Lower leg skin (tissue), 4 donors: ENCODE measurements around the gene STAB1. TPM values are rescaled to one million over a fixed set of nuclear protein-coding genes. Genes with fewer than 3 reads are reported as not detected.

Experiments
- DNase-seq, 2 donors: peaks; one replicate each; pipeline ENCODE4 v3.0.0-alpha.2; 2019; ENCODE audit warnings: low spot score in 2 of 2
- H3K4me3 ChIP-seq: fragments of 200-600 bp; sonication (generic); 2 replicates; pipeline ENCODE4 v1.5.1; 2017; ENCODE audit warnings: mild to moderate bottlenecking, low read depth; ENCODE audit not compliant: poor library complexity, severe bottlenecking
- POLR2A ChIP-seq, 2 donors: fragments of 450-650 bp; IDR thresholded peaks; one replicate each; pipeline ENCODE4 v1.6.1; 2016 to 2017; ENCODE audit warnings: antibody characterized with exemption in 2 of 2, mild to moderate bottlenecking in 1 of 2, moderate library complexity in 1 of 2
- WGBS, 2 donors: methylation state at CpG; one replicate each; pipeline ENCODE4 v1.1.5; 2018; 5-methylcytosine and 5-hydroxymethylcytosine counted together
- intact Hi-C: fragments of 100-400 bp; cut with DNase I; formaldehyde crosslinking; loops from one replicate; pipeline ENCODE4 v1.15.0; 2023; ENCODE audit warnings: low total_unique reads
- total RNA-seq, 4 donors: library from RNA; depleted of rRNA; stranded (reverse); fragments of >200 nt; gene quantifications; one replicate each; pipeline ENCODE4 v1.1.0, GENCODE V29; 2016
- TF ChIP-seq, protein P1 (sequence below), 3 donors: fragments of 450-650 bp; IDR thresholded peaks; one replicate each; pipeline ENCODE4 v1.5.1; 2016; ENCODE audit warnings: antibody characterized with exemption in 3 of 3, mild to moderate bottlenecking in 3 of 3, moderate library complexity in 2 of 3

Gene STAB1
- total RNA-seq, 4 donors from 2014 or later: 10.1 to 23.9 (median 12.1) TPM

DNA sequence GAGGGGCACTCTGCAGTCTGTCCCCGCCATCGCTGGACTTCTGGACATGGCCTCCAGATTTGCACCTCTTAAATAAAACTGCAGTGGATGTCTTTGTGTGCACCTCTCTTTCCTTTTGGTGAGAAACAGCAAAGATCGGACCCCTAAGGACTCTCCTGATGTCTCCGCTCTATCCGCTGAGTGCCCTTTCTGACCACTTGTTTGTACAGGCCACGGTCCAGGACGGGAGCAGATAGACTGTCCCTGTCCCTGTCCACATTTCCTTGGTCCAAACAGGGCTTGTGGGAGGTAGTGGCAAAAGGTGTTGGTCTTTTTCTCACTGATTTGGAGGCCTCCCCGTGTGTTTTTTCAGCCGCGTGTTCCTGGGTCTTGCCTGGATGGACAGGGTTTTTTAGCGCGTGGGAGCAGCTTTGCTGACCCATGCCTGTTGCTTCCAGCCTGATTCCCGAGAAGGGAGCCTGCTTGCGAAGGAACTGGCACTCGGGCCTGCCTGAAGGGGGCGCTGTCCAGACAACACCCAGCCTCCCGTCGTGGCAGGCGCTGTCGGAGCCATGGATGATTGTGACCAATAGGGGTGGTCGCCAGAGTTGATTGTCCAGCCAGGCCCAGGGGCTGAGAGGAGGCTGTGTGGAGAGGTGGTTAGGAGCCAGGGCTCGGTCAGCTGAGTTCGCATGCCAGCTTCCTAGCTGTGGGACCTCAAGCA lies 13.2 kb upstream of the STAB1 start:
- WGBS, 2 donors: 90 to 92% methylated on average over 23 of the region's 23 CpGs
- intact Hi-C loops: no loop called here
- DNase-seq: no peak
- no peak overlapping the region for H3K4me3 ChIP-seq
- TF ChIP-seq POLR2A (IDR thresholded peaks at IDR 0.05): no peak
- TF ChIP-seq, protein P1, sequence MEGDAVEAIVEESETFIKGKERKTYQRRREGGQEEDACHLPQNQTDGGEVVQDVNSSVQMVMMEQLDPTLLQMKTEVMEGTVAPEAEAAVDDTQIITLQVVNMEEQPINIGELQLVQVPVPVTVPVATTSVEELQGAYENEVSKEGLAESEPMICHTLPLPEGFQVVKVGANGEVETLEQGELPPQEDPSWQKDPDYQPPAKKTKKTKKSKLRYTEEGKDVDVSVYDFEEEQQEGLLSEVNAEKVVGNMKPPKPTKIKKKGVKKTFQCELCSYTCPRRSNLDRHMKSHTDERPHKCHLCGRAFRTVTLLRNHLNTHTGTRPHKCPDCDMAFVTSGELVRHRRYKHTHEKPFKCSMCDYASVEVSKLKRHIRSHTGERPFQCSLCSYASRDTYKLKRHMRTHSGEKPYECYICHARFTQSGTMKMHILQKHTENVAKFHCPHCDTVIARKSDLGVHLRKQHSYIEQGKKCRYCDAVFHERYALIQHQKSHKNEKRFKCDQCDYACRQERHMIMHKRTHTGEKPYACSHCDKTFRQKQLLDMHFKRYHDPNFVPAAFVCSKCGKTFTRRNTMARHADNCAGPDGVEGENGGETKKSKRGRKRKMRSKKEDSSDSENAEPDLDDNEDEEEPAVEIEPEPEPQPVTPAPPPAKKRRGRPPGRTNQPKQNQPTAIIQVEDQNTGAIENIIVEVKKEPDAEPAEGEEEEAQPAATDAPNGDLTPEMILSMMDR (IDR thresholded peaks at IDR 0.05): no peak

DNA sequence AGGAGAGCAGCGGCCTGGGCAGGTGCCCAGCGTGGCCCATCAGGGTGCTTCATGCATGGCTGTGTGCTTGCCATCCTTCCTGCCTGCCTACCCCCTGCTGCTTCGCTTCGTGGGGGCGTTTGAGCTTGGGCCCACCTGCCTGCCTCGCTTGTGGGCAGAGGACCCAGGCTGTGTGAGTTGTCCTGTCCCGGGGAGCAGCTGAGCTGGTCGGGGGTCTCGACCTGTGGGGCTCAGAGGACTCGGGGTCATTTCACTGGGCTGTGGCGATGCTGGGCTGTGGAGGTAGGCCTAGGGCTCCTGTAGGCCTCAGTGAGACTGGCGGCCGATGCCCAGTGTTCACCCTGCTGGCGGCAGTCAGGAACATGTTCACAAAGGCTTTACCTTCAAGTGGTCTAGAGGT lies 12.1 kb upstream of the STAB1 start:
- 88 to 89% methylated on average over 13 to 14 of the region's 14 CpGs for WGBS, 2 donors
- H3K4me3 ChIP-seq: no peak overlapping the region
- intact Hi-C loops: no loop called here
- DNase-seq: no peak
- no peak for TF ChIP-seq POLR2A (IDR thresholded peaks at IDR 0.05)
- TF ChIP-seq, protein P1 (IDR thresholded peaks at IDR 0.05): no peak

DNA sequence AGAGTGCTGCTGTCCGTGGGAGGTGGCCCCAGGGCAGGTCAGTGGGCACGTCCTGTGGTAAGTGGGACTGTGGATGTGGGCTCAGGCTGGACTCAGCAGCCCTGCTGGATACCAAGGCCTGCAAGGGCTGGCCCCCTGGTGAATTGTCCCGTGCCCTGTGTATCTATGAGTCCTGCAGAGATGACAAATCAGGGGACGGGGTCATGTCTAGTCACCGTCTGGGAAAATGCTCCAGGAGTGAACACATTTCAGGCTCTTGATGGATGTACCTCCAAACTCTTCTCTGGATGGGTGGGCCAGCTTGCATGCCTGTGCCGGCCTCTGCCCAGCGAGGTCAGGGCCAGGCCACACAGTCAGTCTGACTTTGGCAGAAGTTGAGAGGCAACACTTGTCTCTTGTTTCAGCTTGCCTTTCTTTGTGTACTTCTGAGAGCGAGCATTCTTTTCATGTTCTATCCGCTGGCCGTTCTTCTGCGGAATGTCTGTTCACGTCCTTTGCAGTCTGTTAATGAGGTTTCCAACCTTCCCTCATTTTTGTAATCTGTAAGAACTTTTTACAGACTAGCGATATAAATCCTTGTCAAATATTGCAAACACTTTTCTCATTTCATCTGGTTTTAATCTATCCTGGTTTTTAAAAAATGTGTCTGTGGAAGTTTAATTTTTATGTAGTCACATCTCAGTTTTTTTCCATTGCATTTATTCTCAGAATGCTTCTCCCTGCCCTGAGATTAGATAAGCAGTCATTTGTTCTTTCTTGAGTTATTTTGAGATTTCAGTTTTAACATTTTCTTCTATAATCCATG lies 11.4 kb upstream of the STAB1 start:
- 39 to 44% methylated on average over 13 of the region's 13 CpGs for WGBS, 2 donors
- DNase-seq: no peak
- intact Hi-C loops: no loop called here
- H3K4me3 ChIP-seq: no peak overlapping the region
- TF ChIP-seq, protein P1 (IDR thresholded peaks at IDR 0.05): no peak
- no peak for TF ChIP-seq POLR2A (IDR thresholded peaks at IDR 0.05)

DNA sequence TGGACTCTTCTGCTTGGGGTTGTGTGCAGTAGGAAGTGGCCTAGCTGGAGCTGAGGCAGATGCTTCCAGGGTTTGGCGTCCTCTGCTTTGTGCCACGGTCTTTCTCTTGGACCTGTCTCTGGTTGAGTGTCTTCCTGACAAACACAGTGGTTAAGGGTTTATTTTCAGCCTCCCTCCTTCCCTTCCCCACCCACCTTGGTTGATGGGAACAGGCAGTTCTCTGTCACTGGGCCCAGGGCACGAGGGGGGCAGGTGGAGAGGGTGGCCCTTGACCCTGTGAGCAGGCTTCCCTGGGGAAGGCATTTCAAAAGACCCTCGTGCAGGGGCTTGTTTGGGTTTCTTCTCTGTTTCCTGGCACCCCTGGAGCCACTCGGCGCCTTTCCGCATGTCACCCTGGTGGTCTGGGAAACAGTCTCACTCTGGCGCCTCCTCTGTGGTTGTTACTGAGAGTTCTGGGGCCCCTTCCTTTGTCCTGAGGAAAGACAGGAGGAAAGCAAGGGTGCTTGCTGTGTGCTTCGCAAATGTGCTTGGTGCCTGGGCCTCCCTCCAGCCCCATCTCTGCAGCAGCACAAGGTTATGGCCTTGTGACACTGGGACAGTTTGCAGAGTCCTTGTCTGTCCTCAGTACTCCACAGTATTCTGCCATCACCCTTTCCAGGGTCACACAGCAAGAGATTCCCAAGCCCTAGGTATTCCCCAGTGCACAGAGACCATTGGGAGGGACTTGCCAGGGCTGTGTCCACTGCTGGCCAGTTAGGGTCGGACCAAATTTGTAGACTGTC lies 10.3 kb upstream of the STAB1 start:
- WGBS, 2 donors: 78 to 79% methylated on average over 9 to 10 of the region's 10 CpGs
- H3K4me3 ChIP-seq: no peak overlapping the region
- intact Hi-C loops: no loop called here
- DNase-seq: no peak
- no peak for TF ChIP-seq POLR2A (IDR thresholded peaks at IDR 0.05)
- TF ChIP-seq, protein P1 (IDR thresholded peaks at IDR 0.05): no peak

DNA sequence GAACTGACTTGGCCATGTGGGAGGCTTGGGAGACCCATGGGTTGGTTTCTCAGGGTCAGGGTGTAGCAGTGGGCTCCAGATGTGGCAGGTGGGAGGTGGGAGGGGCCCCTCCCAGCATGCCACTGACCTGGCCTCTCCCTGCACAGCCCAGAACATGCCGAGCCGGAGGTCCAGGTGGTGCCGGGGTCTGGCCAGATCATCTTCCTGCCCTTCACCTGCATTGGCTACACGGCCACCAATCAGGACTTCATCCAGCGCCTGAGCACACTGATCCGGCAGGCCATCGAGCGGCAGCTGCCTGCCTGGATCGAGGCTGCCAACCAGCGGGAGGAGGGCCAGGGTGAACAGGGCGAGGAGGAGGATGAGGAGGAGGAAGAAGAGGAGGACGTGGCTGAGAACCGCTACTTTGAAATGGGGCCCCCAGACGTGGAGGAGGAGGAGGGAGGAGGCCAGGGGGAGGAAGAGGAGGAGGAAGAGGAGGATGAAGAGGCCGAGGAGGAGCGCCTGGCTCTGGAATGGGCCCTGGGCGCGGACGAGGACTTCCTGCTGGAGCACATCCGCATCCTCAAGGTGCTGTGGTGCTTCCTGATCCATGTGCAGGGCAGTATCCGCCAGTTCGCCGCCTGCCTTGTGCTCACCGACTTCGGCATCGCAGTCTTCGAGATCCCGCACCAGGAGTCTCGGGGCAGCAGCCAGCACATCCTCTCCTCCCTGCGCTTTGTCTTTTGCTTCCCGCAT lies 7.9 kb upstream of the STAB1 start:
- no peak overlapping the region for H3K4me3 ChIP-seq
- intact Hi-C loops: no loop called here
- no peak for DNase-seq
- 92 to 94% methylated on average over 23 to 31 of the region's 31 CpGs for WGBS, 2 donors
- TF ChIP-seq, protein P1 (IDR thresholded peaks at IDR 0.05): no peak
- TF ChIP-seq POLR2A (IDR thresholded peaks at IDR 0.05): no peak
